HCT116 (cell line): Measurements from ENCODE around the gene HBP1. TPM values are rescaled to one million over a fixed set of nuclear protein-coding genes. Genes with fewer than 3 reads are reported as not detected.

ENCODE experiments used
- ATAC-seq: fragments of 200-7000 bp; cut with Tn5 transposase; 2 replicates; pipeline ENCODE4 v1.9.1; 2020; ENCODE audit warnings: mild to moderate bottlenecking, moderate library complexity
- BruUV-seq: library from RNA; stranded (reverse); fragments of 400-500 nt; replicated peaks from 2 replicates; lab custom pipeline; 2021; lab: Mats Ljungman, UMichigan
- CTCF ChIA-PET: fragments of 300-600 bp; sonication (Branson Sonifier 250); formaldehyde crosslinking; loops from one replicate; lab custom pipeline; 2021; ENCODE audit warnings: antibody characterized with exemption; lab: Charles Lee
- POLR2A ChIA-PET: fragments of 300-600, 350-600 bp; sonication (Branson Sonifier 250); formaldehyde crosslinking; loops from one replicate; lab custom pipeline; 2021; ENCODE audit warnings: antibody characterized with exemption; lab: Charles Lee
- RAD21 ChIA-PET, 2 experiments: fragments of 300-600 bp; sonication (Branson Sonifier 250); formaldehyde crosslinking; loops; one replicate each; lab custom pipeline; 2023; ENCODE audit warnings: low total read pairs in 2 of 2; ENCODE audit not compliant: uncharacterized antibody in 2 of 2, unreplicated experiment in 2 of 2, low non-redundant PET in 1 of 2; lab: Charles Lee
- DNase-seq: peaks from one replicate; pipeline ENCODE4 v3.0.0-alpha.2; 2010; ENCODE audit warnings: low read depth, low spot score
- H2AFZ ChIP-seq: fragments of 200-600 bp; shearing (Covaris generic), sonication (generic); 2 replicates; pipeline ENCODE4 v1.6.1; 2017; ENCODE audit warnings: low read depth, mixed run types, mixed read lengths, antibody characterized with exemption, low read length; ENCODE audit not compliant: poor library complexity, severe bottlenecking
- H3K27ac ChIP-seq: 2 replicates; pipeline ENCODE4 v1.5.1; 2012; ENCODE audit warnings: low read depth, low read length
- H3K27me3 ChIP-seq: fragments of 200-600 bp; sonication (generic); 2 replicates; pipeline ENCODE4 v1.6.1; 2016; ENCODE audit warnings: mixed run types, low read length, mixed read lengths; ENCODE audit not compliant: insufficient read depth
- H3K36me3 ChIP-seq, 2 experiments: fragments of 200-500 bp in 1 of 2; fragments of 200-600 bp in 1 of 2; sonication (Bioruptor generic) in 1 of 2; sonication (generic) in 1 of 2; 2 replicates each; pipeline versions ENCODE4 v1.5.1 to v1.6.1; 2014 to 2016; ENCODE audit warnings: low read length in 2 of 2, inconsistent platforms in 1 of 2, mixed read lengths in 1 of 2, mixed run types in 1 of 2; ENCODE audit not compliant: insufficient read depth in 2 of 2, control insufficient read depth in 1 of 2
- H3K4me1 ChIP-seq, 2 experiments: fragments of 200-600 bp in 1 of 2; sonication (generic) in 1 of 2; 2 replicates each; pipeline versions ENCODE4 v1.5.1 to v1.6.1; 2012 to 2017; ENCODE audit warnings: low read length in 2 of 2, inconsistent platforms in 1 of 2, mild to moderate bottlenecking in 1 of 2, mixed read lengths in 1 of 2, mixed run types in 1 of 2, moderate library complexity in 1 of 2; ENCODE audit not compliant: insufficient read depth in 2 of 2, control insufficient read depth in 1 of 2
- H3K4me2 ChIP-seq: fragments of 200-600 bp; sonication (generic); 2 replicates; pipeline ENCODE4 v1.6.1; 2017; ENCODE audit warnings: mixed run types, low read length, mixed read lengths
- H3K4me3 ChIP-seq, 2 experiments: fragments of 200-600 bp in 1 of 2; sonication (generic) in 1 of 2; replicated peaks in 1 of 2; 2 replicates each; pipeline ENCODE4 v1.5.1; 2011 to 2016; ENCODE audit warnings: low read length in 2 of 2, control low read depth in 1 of 2, low read depth in 1 of 2, mild to moderate bottlenecking in 1 of 2, mixed read lengths in 1 of 2, mixed run types in 1 of 2
- H3K79me2 ChIP-seq: fragments of 200-600 bp; sonication (generic); 2 replicates; pipeline ENCODE4 v1.6.1; 2017; ENCODE audit warnings: mild to moderate bottlenecking, mixed run types, low read length, moderate library complexity, mixed read lengths; ENCODE audit not compliant: insufficient read depth
- H3K9ac ChIP-seq: fragments of 200-600 bp; sonication (generic); 2 replicates; pipeline ENCODE4 v1.6.1; 2016; ENCODE audit warnings: low read length, mixed read lengths
- H3K9me2 ChIP-seq: fragments of 200-600 bp; sonication (generic), shearing (Covaris generic); 2 replicates; pipeline ENCODE4 v1.6.1; 2017; ENCODE audit warnings: mixed run types, mild to moderate bottlenecking, moderate library complexity; ENCODE audit not compliant: insufficient read depth
- H3K9me3 ChIP-seq, 2 experiments: fragments of 200-500 bp in 1 of 2; fragments of 200-600 bp in 1 of 2; sonication (Bioruptor generic) in 1 of 2; sonication (generic) in 1 of 2; 2 replicates each; pipeline ENCODE4 v1.6.1; 2014 to 2017; ENCODE audit warnings: low read length in 2 of 2, mixed read lengths in 2 of 2, inconsistent platforms in 1 of 2, low read depth in 1 of 2, mild to moderate bottlenecking in 1 of 2, mixed run types in 1 of 2, moderate library complexity in 1 of 2; ENCODE audit not compliant: control insufficient read depth in 1 of 2, insufficient read depth in 1 of 2
- H4K20me1 ChIP-seq: fragments of 200-600 bp; sonication (generic), shearing (Covaris generic); 2 replicates; pipeline ENCODE4 v1.6.1; 2017; ENCODE audit warnings: mixed run types, mild to moderate bottlenecking, moderate library complexity; ENCODE audit not compliant: insufficient read depth
- ATF3 ChIP-seq: IDR thresholded peaks from 2 replicates; pipeline ENCODE4 v1.6.1; 2012
- MAX ChIP-seq: IDR thresholded peaks from 2 replicates; pipeline ENCODE4 v1.6.1; 2012
- POLR2A ChIP-seq: IDR thresholded peaks from 2 replicates; pipeline ENCODE4 v1.7.0; 2011; ENCODE audit warnings: borderline replicate concordance; ENCODE audit not compliant: insufficient read depth, insufficient read length; ENCODE audit errors: extremely low read depth
- POLR2AphosphoS5 ChIP-seq: IDR thresholded peaks from 2 replicates; pipeline ENCODE4 v1.6.1; 2011; ENCODE audit warnings: mild to moderate bottlenecking, low read depth, low read length, moderate library complexity
- RAD21 ChIP-seq: IDR thresholded peaks from 2 replicates; pipeline ENCODE4 v1.6.1; 2012; ENCODE audit warnings: low read depth, mild to moderate bottlenecking
- SIN3A ChIP-seq: IDR thresholded peaks from 2 replicates; pipeline ENCODE4 v1.6.1; 2012; ENCODE audit warnings: low read depth
- TCF7L2 ChIP-seq: IDR thresholded peaks from 2 replicates; pipeline ENCODE4 v1.7.0; 2011; ENCODE audit warnings: borderline replicate concordance, inconsistent platforms; ENCODE audit not compliant: insufficient read depth, insufficient read length; ENCODE audit errors: extremely low read depth
- YY1 ChIP-seq: IDR thresholded peaks from 2 replicates; pipeline ENCODE4 v1.6.1; 2011; ENCODE audit warnings: low read length, low read depth, moderate library complexity, mild to moderate bottlenecking; ENCODE audit not compliant: insufficient replicate concordance; ENCODE audit errors: extremely low read depth
- ZNF274 ChIP-seq: fragments of 200-500 bp; sonication (Bioruptor generic); IDR thresholded peaks from 2 replicates; pipeline ENCODE4 v1.6.1; 2014; ENCODE audit warnings: mild to moderate bottlenecking, low read depth, low read length, inconsistent platforms
- intact Hi-C: fragments of 100-400 bp; cut with micrococcal nuclease; formaldehyde crosslinking; loops from 2 replicates; pipeline ENCODE4 v1.10.0; 2022
- total RNA-seq: library from RNA; stranded (reverse); gene quantifications from one replicate; pipeline ENCODE4 v1.2.1, GENCODE V29; 2021; ENCODE audit not compliant: unreplicated experiment

HBP1 gene
- total RNA-seq, 1 experiment from 2014 or later, result 24.3 TPM

- TF ChIP-seq TCF7L2 (no peak), POLR2AphosphoS5 (no peak), MAX (no peak), RAD21 (no peak)
These were observed 16.9 kb downstream of the HBP1 start (continued) for GRCh38 chr7:107185716-107186115.

- POLR2A ChIA-PET, result no interaction called here
- Histone ChIP-seq H3K9me2 (no peaks in the 10 kb centered on the region), H3K4me1 (no peaks in the 10 kb centered on the region; a peak in 1 of 4 replicates), H3K4me2 (no peak overlapping the region), H3K9me3 (no peaks in the 10 kb centered on the region), H3K36me3 (peaks cover 0 to 31% of the 10 kb centered on the region in 2 experiments; a peak in 2 of 4 replicates), H3K27me3 (no peaks in the 10 kb centered on the region), H3K9ac (no peak overlapping the region), H3K4me3 (no peak overlapping the region), H2AFZ (no peak overlapping the region), H3K79me2 (no peaks in the 10 kb centered on the region), H3K27ac (no peak overlapping the region), H4K20me1 (no peaks in the 10 kb centered on the region)
- CTCF ChIA-PET, result no interaction called here
- ATAC-seq (no peak), DNase-seq (no peak)
- intact Hi-C loops, result no loop called here
- TF ChIP-seq POLR2A (no peak), ATF3 (no peak), RAD21 (no peak), ZNF274 (no peak), SIN3A (no peak), YY1 (no peak)
- RAD21 ChIA-PET, result interaction anchor here in 1 of 2 experiments (0.7 kb wide), 1 partner anchor 506 kb away, joined by 4 read pairs; no protein-coding TSS in a partner anchor
- no TSS peak for BruUV-seq
These were observed 17.4 kb downstream of the HBP1 start for GRCh38 chr7:107186240-107186639.
